Measurements from ENCODE around the gene SPEG. TPM values are rescaled to one million over a fixed set of nuclear protein-coding genes. Genes with fewer than 3 reads are reported as not detected.
A peak's percentile ranks its signal among the peaks of the same experiment; 100 is the strongest.

The SPEG gene
- polyA plus RNA-seq, 3 donors = not detected

- H3K27me3 Mint-ChIP-seq (ENCODE audit: low read depth in 3 of 3) = peaks cover 49 to 57% (median 54%) of the 10 kb centered on the region in 3 donors
- peak overlapping the region; percentile 98 to 100 for H3K4me3 Mint-ChIP-seq
- no peaks in the 10 kb centered on the region for H4K20me1 ChIP-seq (ENCODE audit: insufficient read depth, low read length)
- DNase-seq = peak in 2 of 3 donors; percentile 3 to 12
- TF ChIP-seq CTCF (IDR thresholded peaks at IDR 0.05) = no peak
- peaks cover 11% of the 10 kb centered on the region for H3K79me2 ChIP-seq (ENCODE audit: insufficient read depth, low read length)
- H3K9ac ChIP-seq (ENCODE audit: insufficient read depth, low read length, poor library complexity, severe bottlenecking) = no peak overlapping the region
- H3K4me3 ChIP-seq (replicated peaks in 1 of 3; ENCODE audit: low read depth in 2 of 3, low read length in 3 of 3) = peak overlapping the region; percentile 58 to 93 (median 80)
- H3K36me3 Mint-ChIP-seq = peaks cover 3 to 15% of the 10 kb centered on the region in 2 donors
- no peak overlapping the region for H3K27ac ChIP-seq (ENCODE audit: low read depth in 1 of 2, low read length in 2 of 2)
- peaks cover 2 to 10% of the 10 kb centered on the region in 2 donors for H3K9me3 ChIP-seq (replicated peaks in 1 of 2; ENCODE audit: control insufficient read depth in 1 of 2, insufficient read depth in 1 of 2, low read length in 2 of 2)
- 9% methylated on average over 60 of the region's 61 CpGs for WGBS (ENCODE audit: insufficient coverage)
- H3K4me1 Mint-ChIP-seq = peaks cover 38% of the 10 kb centered on the region
- peak overlapping the region; percentile 94 for H2AFZ ChIP-seq (ENCODE audit: insufficient read depth, low read depth, low read length, poor library complexity, severe bottlenecking)
- H3K4me2 ChIP-seq (replicated peaks; ENCODE audit: extremely low read depth, low read length, poor library complexity, severe bottlenecking) = peak overlapping the region; percentile 97
- peaks cover 0 to 22% (median 1%) of the 10 kb centered on the region in 7 donors for H3K9me3 Mint-ChIP-seq
- intact Hi-C loops (cut with micrococcal nuclease) = loop anchor here (5.0 to 10.0 kb wide), 4 partner anchors 35 to 332 kb away; partner anchors contain the start of genes DNPEP (in 2 of the 2), STK11IP (in 2 of the 2) and NHEJ1 (in 1 of the 2)
- peaks cover 3 to 11% of the 10 kb centered on the region in 2 donors for H3K36me3 ChIP-seq (replicated peaks in 1 of 2; ENCODE audit: control insufficient read depth in 1 of 2, insufficient read depth in 2 of 2, low read length in 2 of 2)
- peaks cover 28 to 43% of the 10 kb centered on the region in 2 donors for H3K4me1 ChIP-seq (ENCODE audit: control insufficient read depth in 1 of 2, insufficient read depth in 2 of 2, low read length in 2 of 2)
- no peak overlapping the region for H3K27ac Mint-ChIP-seq
- H3K27me3 ChIP-seq (ENCODE audit: control insufficient read depth in 2 of 2, insufficient read depth in 2 of 2, low read length in 2 of 2) = peaks cover 31 to 53% of the 10 kb centered on the region in 2 donors
These were observed 62.3 kb downstream of the SPEG start for GRCh38 chr2:219496825-219497494.

- peaks cover 28 to 43% of the 10 kb centered on the region in 2 donors for H3K4me1 ChIP-seq (ENCODE audit: control insufficient read depth in 1 of 2, insufficient read depth in 2 of 2, low read length in 2 of 2)
- Mint-ChIP-seq H3K4me3 (peak overlapping the region; percentile 98 to 100), H3K27ac (peak overlapping the region; percentile 94 to 99 (median 97)), H3K4me1 (peaks cover 38% of the 10 kb centered on the region), H3K36me3 (peaks cover 10 to 21% of the 10 kb centered on the region in 2 donors), H3K27me3 (ENCODE audit: low read depth in 3 of 3) (peaks cover 48 to 51% (median 50%) of the 10 kb centered on the region in 3 donors), H3K9me3 (peaks cover 0 to 22% (median 1%) of the 10 kb centered on the region in 7 donors)
- DNase-seq = peak; percentile 73 to 78 (median 77)
- 2% methylated on average over 57 of the region's 59 CpGs for WGBS (ENCODE audit: insufficient coverage)
- H3K4me2 ChIP-seq (replicated peaks; ENCODE audit: extremely low read depth, low read length, poor library complexity, severe bottlenecking) = peak overlapping the region; percentile 97
- no peaks in the 10 kb centered on the region for H4K20me1 ChIP-seq (ENCODE audit: insufficient read depth, low read length)
- TF ChIP-seq CTCF (IDR thresholded peaks at IDR 0.05) = no peak
- H3K79me2 ChIP-seq (ENCODE audit: insufficient read depth, low read length) = peaks cover 11% of the 10 kb centered on the region
- H3K9ac ChIP-seq (ENCODE audit: insufficient read depth, low read length, poor library complexity, severe bottlenecking) = peak overlapping the region; percentile 91
- peak overlapping the region; percentile 94 for H2AFZ ChIP-seq (ENCODE audit: insufficient read depth, low read depth, low read length, poor library complexity, severe bottlenecking)
- peak overlapping the region; percentile 89 to 90 for H3K27ac ChIP-seq (ENCODE audit: low read depth in 1 of 2, low read length in 2 of 2)
- intact Hi-C loops (cut with micrococcal nuclease) = loop anchor here (5.0 to 10.0 kb wide), 4 partner anchors 35 to 333 kb away; partner anchors contain the start of genes DNPEP (in 2 of the 2), STK11IP (in 2 of the 2) and NHEJ1 (in 1 of the 2)
- peak overlapping the region; percentile 58 to 93 (median 80) for H3K4me3 ChIP-seq (replicated peaks in 1 of 3; ENCODE audit: low read depth in 2 of 3, low read length in 3 of 3)
- peaks cover 31 to 48% of the 10 kb centered on the region in 2 donors for H3K27me3 ChIP-seq (ENCODE audit: control insufficient read depth in 2 of 2, insufficient read depth in 2 of 2, low read length in 2 of 2)
- H3K9me3 ChIP-seq (replicated peaks in 1 of 2; ENCODE audit: control insufficient read depth in 1 of 2, insufficient read depth in 1 of 2, low read length in 2 of 2) = peaks cover 2 to 10% of the 10 kb centered on the region in 2 donors
- peaks cover 6 to 18% of the 10 kb centered on the region in 2 donors for H3K36me3 ChIP-seq (replicated peaks in 1 of 2; ENCODE audit: control insufficient read depth in 1 of 2, insufficient read depth in 2 of 2, low read length in 2 of 2)
These were observed 63.0 kb downstream of the SPEG start for GRCh38 chr2:219497495-219498279.
